IPS-18c (cell line): ENCODE measurements around the gene NEURL2.

Experiments used
- H3K4me3 ChIP-seq: 2 replicates; pipeline ENCODE4 v1.7.0; 2013; ENCODE audit warnings: low read depth, mild to moderate bottlenecking, low read length, moderate library complexity; ENCODE audit not compliant: insufficient read depth
- H3K9me3 ChIP-seq: one replicate; pipeline ENCODE4 v1.6.1; 2013; ENCODE audit warnings: mild to moderate bottlenecking, low read length, moderate library complexity; ENCODE audit not compliant: control insufficient read depth, insufficient read depth

The NEURL2 gene

GRCh38 chr20:45840700-45841198 lies 50.3 kb downstream of the NEURL2 start:
- H3K9me3 ChIP-seq: no peaks in the 10 kb centered on the region
- H3K4me3 ChIP-seq: no peak overlapping the region
